Choroid plexus epithelial cell (primary cell): Measurements from ENCODE around the gene KBTBD6.

Source experiments
- DNase-seq: peaks from one replicate; pipeline ENCODE4 v3.0.0-alpha.2; 2010; ENCODE audit warnings: low read depth
- H3K4me3 ChIP-seq: 2 replicates; pipeline ENCODE4 v1.5.1; 2011; ENCODE audit warnings: low read depth, mild to moderate bottlenecking, control low read depth, low read length, moderate library complexity
- CTCF ChIP-seq: conservative IDR thresholded peaks from 2 replicates; pipeline ENCODE4 v1.5.1; 2011; ENCODE audit warnings: low read depth, mild to moderate bottlenecking, control low read depth, inconsistent platforms, low read length, moderate library complexity

Gene KBTBD6

DNA sequence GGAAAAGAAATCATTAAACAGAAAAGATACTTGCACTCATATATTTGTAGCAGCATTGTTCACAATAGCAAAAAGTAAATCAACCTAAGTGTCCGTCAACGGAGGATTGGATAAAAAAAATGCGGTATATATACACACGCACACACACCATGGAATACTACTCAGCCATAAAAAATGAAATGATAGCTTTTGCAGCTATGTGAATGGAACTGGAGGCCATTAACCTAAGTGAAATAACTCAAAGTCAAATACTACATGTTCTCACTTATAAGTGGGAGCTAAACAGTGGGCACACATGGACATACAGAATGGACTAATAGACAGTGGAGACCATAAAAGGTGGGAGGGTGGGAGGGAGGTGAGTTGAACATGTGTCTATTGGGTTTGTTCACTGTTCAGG lies 52.9 kb downstream of the KBTBD6 start:
- TF ChIP-seq CTCF, result no peak
- H3K4me3 ChIP-seq, result no peak overlapping the region

More for the DNA sequence above, 52.9 kb downstream of the KBTBD6 start:
- DNase-seq, result no peak
